Stimulated activated CD4-positive, alpha-beta T cell treated with anti-CD3 and anti-CD28 coated beads, Interleukin-2, amount 100 ng/mL, for 24 hours (primary cell): ENCODE results near the gene PSKH1.

ENCODE experiments used
- DNase-seq, 2 donors: peaks; one replicate each; pipeline ENCODE4 v3.0.0-alpha.2; 2020

PSKH1 gene

GRCh38 chr16:67942510-67943255 lies 49.6 kb downstream of the PSKH1 start:
- no peak for DNase-seq

- DNase-seq, result no peak
Measured at GRCh38 chr16:67943256-67943618, 50.2 kb downstream of the PSKH1 start.

DNA sequence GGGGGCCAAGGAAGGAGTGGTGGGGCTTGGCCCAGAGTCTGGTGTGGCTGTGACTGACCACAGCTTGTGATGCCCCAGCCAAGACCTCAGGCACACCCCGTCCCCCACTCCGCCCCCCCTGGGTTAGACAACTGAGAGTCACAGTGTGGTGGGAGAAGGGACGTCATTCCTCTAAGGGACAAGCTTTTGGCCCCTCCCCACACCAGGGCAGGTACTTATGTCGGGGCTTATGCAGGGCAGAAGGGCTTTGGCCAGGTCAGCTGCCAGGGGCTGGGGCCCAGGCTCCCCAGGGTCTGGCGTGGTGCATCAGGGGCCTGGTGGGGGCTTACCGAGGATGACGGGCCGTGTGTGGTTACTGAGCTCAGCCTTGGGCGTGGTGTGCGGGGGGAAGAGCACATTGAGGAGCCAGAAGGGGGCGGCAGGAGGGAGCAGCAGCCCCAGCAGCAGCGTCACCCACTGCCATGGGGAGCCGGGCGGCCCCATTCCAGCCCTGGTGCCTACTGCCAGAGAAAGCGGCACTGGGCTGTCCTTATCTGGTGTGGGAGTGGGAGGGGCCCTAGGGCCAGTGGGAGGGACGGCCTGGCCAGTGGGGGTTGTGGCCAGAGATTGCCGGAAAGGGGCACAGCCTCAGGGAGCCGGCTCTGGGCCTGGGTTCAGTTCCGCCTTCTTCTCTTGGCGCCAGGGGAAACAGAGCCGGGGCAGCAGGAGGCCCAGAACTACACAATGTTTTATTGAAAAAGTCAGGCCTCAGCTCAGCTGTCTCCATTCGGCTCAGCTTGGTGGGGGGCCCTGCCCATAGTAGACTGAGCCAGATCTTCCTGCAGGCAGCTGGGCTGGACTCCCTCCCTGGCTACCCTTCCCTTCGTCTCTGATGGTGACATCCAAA lies 50.8 kb downstream of the PSKH1 start, which contains the start of gene LCAT:
TSS of gene LCAT (minus strand) at position 502 of the 886 bp plus-strand sequence. CDS start at position 483, 19 bp downstream.
- no peak for DNase-seq

GRCh38 chr16:67944690-67945391 lies 51.8 kb downstream of the PSKH1 start:
- no peak for DNase-seq

GRCh38 chr16:67945392-67945933 lies 52.4 kb downstream of the PSKH1 start:
- no peak for DNase-seq

DNA sequence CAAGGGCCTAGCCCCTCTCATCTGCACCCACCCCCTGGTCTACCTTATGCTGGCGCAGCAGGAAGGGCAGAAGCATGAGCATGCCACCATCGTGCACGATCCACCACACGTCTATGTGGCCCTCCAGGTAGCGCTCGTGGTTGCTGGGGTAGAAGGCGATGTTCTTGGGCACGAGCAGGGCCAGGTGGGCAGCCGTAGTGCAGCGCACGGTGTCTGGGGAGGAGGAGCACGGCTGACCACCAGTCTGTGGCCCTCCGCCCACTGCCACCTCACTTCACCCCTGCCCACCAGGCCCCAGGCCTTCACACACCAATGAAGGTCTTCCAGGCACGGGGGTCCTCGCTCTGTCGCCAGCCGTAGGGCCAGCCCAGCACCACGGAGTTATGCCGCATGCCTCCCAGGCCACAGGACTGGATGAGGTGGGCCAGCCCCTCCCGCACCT lies 53.1 kb downstream of the PSKH1 start:
- no peak for DNase-seq

GRCh38 chr16:67946966-67947558 lies 54.0 kb downstream of the PSKH1 start:
- no peak for DNase-seq

DNA sequence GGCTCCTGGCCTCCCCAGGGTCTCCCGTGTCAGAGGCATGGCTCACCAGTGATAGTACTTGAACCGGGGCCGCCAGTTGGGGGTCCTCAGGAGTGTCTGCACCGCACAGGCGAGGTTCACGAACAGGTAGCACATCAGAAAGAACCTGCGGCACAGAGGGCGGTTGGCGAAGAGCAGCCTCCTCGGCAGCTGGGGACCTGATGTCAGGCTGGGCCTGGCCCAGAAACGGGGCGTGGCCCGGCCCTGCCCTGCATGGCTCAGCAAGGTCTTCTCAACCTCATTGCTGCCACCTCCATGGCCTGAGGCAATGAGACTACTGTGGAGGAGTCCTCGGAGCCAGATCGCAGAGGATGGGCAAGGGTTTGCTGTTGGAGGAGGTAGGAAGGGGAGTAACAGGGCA lies 55.0 kb downstream of the PSKH1 start:
- no peak for DNase-seq

GRCh38 chr16:67949645-67950044 lies 56.6 kb downstream of the PSKH1 start:
- DNase-seq, result no peak

DNA sequence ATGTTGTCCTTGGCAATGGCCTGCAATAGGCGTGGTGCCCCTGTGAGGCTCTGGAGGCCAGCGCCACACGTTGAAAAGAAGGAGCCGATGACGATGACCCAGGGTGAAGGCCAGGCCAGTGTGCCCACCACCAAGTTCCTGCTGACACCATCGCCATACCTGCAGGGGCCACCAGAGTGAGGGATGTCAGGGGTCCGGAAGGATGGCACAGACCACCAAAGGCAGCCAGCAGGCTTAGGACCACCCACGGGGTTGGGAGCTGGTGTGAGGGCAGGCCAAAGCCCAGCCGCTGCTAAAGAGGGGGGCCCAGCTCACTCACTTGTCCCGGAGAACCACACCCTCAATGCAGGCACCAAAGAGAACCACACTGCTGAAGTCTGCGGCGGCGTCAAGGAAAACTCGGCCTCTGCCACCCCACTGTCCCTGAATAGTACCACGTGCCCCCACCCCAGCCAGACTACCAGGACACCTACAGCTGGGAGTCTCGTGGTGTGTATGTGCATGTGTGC lies 57.3 kb downstream of the PSKH1 start:
- no peak for DNase-seq

- no peak for DNase-seq
Measured at GRCh38 chr16:67951485-67951884, 58.4 kb downstream of the PSKH1 start.

GRCh38 chr16:67953641-67954375 lies 60.8 kb downstream of the PSKH1 start:
- no peak for DNase-seq

- DNase-seq, result no peak
Measured at GRCh38 chr16:67954421-67955196, 61.6 kb downstream of the PSKH1 start.

DNA sequence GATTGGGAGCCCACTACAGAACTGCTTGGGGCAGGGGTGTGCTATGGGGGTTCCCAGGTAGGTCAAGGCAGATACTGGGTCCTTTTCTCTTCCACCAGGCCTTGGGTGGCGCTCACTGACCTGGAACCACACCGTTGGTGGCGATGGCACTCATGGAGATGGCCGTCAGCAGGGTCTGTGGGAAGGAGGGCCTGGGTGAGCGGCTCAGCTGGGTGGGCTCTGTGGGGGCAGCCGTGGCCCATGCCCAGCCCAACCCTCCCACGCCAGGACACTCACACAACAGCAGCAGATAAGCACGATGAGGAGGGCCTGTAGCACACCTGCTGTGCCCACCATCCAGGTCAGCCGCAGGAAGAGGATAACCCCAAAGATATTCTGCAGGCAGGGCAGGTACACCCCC lies 64.6 kb downstream of the PSKH1 start:
- DNase-seq, result no peak

DNA sequence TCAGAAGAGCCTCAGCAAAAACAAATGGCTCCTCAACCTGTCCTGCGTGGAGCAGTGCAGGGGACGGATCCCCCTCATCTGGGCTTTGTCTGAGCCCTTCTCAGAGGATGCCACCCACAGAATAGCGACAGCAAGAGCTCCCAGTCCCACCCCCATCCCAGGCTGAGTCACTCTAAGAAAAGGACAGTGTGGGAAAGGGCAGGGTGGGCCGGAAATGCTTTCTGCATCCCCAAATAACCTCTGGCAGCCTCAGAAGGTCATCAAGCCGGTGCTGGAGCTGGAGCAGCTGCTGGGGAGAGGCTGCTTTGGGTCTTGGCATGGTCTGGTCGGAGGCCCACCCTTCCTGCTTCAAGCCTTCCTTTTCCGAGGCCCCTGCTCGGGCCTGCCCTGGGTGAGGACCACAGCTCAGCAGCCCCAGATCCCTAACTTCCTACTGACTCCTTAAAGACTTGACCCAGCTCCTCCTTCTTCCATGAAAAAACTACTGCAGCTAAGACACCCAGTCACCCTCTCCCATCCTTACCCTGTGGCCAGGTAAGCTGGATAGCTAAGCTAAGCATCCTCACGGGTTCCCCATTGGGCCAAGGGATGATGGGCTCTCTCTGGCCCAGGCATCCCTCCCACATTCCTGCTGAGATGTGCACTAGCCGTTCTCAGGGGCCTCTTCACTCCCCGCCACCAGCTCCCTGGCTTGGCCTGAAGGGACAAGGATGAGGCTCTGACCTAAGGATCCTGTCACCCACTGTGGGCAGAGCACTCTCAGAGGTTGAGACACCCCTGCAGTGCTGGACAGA lies 66.7 kb downstream of the PSKH1 start:
- DNase-seq, result no peak

DNA sequence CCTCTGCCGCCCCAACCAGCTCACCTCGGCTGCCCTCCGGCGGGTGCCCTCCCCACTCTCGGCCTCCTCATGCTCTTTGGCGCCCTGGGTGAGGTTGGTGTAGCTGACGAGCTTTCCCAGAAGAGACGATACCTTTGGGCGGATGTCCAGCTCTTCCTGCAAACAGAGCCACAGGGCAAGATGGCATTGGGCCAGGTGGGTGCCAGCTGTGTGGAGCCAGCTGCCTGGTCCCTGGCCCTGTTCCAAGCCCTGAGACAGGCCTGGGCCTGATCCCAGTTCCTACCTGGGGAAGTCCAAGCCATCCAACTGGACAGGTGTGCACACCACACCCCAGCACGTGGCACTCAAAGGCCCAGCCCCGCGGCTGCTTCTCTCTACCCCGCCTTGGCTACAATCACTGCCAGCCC lies 68.5 kb downstream of the PSKH1 start:
- no peak for DNase-seq

DNA sequence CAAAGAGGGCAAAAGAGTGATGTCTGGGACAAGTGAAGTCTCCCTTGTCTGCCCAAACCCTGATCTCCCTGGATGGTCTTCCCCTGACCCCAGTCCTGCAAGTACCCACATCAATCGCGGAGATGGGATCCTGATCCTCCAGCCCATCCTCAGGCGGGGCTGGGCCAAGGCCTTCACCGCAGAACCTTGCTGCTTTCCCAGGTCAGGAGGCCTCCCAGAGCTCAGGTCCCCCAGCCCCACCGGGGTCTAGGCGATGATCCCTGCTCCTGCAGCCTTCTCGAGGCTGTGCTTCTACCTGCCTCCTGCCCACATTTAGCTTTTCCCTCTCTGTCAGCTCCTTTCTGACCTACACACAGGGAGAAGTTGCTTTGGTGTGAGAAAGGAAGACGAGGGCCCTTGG lies 69.1 kb downstream of the PSKH1 start:
- DNase-seq, result no peak

GRCh38 chr16:67963292-67963661 lies 70.2 kb downstream of the PSKH1 start:
- no peak for DNase-seq

- DNase-seq, result no peak
Measured at GRCh38 chr16:67963662-67964321, 70.7 kb downstream of the PSKH1 start.
